HG02571 (cell line): ENCODE data around the gene RAB27B.

Experiments used
- ATAC-seq: cut with Tn5 transposase; IDR thresholded peaks from one replicate; pipeline ENCODE4 v1.9.1; 2021; ENCODE audit warnings: mild to moderate bottlenecking, moderate library complexity; ENCODE audit not compliant: unreplicated experiment

Gene RAB27B

GRCh38 chr18:54859667-54860421, 31.6 kb downstream of the RAB27B start:
- ATAC-seq: no peak

DNA sequence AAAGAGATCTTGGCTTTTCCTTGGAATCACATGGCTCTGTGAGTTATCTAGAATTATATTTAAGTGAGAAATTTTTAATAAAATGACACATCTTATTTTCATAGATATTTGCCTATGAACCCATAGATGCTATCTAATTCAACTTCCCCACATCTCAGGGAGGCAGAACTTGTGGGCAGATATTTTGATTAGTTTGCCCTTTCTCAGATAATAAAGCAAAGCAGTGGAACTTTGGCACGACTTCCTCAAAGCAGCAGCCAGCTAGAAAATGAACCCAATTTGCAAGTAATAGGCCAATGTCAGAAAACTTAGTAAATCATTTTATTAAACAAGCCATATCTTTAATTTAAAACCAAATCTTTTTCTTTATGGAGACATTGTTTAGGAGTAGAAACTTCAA, 32.7 kb downstream of the RAB27B start:
- no peak for ATAC-seq

DNA sequence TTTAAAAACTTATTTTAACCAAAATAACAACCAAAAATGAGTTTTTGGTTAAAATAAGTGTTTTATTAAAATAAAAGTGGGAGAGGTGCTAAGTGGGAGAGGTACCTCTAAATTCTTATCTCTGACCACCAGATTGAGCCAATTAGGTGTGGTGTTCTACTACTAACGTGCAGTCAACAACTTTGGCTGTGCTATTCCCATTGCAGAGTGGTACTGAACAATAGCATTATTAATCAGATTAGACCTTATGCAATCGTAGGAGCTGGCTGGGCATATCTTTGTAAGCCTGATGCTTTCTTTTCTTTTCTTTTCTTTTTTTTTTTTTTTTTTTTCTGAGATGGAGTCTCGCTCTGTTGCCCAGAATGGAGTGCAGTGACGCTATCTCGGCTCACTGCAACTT, 38.9 kb downstream of the RAB27B start:
- no peak for ATAC-seq

GRCh38 chr18:54871231-54871630, 43.0 kb downstream of the RAB27B start:
- ATAC-seq: no peak

- no peak for ATAC-seq
Measured at GRCh38 chr18:54872681-54873080, 44.4 kb downstream of the RAB27B start.

GRCh38 chr18:54873884-54874255, 45.6 kb downstream of the RAB27B start:
- ATAC-seq: no peak

- no peak for ATAC-seq
Measured at GRCh38 chr18:54875063-54875462, 46.8 kb downstream of the RAB27B start.

- ATAC-seq: no peak
Measured at GRCh38 chr18:54877076-54877475, 48.8 kb downstream of the RAB27B start.

DNA sequence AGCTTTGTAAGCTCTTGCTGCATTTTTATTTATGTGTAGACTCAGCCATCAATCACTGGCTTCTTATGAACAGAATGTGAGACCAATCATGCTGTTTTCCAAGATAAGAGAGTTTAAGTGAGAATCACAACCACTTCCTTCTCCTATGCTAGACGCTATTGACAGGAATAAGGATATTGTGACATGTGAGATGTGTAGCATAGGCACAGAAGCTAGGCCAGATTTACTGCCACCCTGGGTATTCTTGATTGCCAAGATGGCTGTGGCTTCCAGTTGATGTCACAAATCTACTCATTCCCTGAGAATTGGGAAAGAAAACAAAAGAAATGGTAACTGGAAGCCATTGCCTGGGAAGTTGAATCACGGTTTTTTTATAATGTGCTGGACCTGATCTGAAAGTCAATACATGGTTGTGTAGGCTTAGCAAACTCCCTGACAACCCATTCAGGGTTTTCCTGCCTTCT, 49.9 kb downstream of the RAB27B start:
- no peak for ATAC-seq

GRCh38 chr18:54878659-54879358, 50.5 kb downstream of the RAB27B start:
- no peak for ATAC-seq

DNA sequence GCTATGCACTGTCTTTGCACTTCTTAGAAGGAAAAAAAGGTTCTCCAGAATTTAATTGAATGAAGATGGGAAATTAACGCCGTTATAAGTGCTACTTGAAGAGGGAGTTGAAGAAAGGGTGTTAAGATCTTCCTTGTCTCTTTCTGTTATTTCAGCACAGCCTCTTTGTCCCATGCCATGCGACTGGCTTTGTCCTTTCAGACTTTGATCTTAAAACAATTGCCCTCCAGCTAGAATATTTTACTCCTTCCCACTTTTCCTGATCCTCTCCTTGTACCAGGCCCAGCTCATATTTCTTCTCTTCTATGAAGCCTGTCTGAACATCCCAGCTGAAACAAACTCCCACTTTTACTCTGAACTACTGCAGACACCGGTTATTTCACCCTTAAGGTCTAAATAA, 51.4 kb downstream of the RAB27B start:
- ATAC-seq: no peak

DNA sequence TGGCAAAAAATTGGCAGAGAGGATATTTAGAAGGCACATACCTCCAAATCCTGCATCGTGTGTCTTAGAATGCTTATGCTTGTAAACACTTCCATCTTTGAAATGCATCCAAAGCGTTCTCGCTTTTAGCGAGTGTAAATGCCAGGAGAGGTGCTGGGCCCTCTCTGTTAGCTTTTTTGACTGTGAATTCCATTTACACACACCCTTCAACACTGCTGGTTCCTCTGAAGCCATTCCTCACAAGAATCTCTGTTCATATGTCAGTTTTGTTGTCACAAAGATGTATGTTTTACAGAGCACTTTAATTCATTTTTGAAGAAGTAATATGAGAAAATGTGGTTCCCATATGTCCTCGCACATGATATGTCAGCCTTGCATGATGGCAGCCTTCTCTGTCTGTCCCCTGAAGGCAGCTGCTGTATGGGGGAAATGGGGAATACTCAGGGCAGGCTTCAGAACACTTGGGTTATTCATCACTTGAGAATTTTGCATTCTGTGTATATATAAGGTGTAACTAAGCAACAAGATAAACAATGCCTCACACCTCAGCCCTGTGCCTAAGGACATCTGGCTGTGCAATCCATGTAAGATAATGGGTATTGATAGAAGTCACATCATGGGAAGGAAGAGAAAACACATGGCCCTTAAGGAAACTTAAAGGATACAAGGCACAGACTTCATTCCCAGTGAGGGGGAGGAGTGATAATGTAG, 52.3 kb downstream of the RAB27B start:
- no peak for ATAC-seq

DNA sequence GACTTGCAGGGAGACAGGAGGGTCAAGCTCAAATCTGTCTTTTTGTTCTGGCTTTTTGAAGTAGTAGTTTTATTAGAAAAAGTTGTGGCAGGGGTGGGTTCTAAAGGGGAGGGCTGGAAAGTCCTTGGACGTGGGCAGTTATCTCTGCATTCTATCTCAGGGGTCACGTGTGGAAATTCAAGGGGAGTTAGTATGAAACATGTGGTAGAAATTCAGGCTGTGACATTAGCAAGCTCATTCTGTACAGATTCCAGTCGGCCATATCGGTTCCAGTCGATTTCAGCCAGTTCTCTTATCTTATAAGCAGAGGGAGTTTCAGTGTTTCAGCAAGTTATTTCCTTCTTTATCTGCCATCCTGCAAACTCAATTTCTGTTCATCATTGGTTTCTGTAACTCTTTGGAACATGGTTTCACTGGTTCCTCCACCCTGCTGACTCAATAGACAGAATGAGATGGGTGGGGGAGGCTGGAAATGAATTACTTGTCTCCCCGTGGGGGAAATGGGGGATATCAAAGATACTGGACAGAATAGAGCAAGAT, 53.0 kb downstream of the RAB27B start:
- ATAC-seq: no peak

DNA sequence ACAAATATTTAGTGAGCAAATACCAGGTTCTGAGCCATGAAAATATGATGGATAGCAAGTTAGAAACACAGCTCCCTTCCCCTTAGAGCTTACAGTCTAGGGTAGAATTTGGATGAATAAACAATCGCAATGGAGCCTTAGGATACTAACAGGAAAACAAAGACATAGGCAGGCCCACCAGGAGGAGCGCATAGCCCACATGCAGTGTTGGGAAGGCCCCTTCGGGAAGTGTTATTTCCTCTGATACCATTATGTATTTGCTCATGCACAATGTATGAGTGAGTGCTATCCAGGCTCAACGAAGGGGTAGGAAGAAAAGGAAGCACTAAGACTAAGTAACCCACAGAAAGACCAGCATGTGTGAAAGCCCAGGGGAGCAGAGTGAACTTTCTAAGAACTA, 54.0 kb downstream of the RAB27B start:
- no peak for ATAC-seq

DNA sequence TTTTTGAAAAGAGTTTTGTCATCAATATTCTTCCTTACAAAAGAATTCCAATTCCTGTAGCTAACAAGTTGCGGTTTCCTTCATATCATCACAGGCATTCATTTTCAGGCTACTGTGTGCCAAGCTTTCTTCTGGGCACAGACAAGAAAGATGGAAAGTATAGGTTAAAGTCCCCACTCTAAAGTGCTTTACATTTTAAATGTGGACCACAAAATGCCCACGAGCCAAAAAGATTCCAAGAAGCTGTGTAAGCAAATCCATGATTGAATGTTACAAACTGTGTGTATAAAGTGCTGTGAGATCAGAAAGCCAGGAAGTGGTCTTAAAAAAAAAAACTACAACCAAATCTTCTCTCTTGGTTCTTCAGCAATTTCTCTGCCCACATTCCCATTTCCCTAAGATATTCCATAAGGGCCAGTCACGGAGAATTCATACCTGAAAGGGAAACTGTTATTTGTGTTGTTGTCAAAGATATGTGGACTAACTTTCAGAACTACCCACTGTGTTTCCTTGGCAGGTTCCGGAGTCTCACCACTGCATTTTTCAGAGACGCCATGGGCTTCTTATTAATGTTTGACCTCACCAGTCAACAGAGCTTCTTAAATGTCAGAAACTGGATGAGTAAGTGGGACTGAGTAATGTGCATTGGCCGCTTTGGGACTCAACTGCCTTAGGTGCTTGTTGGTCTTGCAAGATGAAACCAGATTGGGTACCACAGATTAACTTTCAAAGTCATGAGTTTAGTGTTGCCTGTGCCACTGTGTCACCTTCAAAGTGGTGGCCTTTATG, 55.7 kb downstream of the RAB27B start:
- ATAC-seq: no peak

DNA sequence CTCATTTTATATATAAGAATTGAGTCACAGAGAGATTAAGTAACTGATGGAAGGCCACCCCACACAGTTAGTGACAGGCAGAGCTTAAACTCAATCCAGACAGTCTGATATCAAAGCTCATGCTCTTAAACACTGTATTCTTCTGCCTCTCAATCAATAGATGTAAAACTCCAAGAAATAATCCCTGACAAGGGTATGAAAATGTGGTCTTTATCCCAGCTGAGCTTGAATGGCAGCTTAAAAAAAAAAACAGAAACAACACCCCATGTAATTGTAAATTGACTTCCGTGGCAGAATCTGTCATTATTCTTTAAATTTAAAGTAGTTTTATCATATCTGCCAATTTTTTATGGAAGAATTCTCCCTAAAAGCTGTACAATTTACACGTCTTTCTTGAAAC, 60.1 kb downstream of the RAB27B start:
- no peak for ATAC-seq

DNA sequence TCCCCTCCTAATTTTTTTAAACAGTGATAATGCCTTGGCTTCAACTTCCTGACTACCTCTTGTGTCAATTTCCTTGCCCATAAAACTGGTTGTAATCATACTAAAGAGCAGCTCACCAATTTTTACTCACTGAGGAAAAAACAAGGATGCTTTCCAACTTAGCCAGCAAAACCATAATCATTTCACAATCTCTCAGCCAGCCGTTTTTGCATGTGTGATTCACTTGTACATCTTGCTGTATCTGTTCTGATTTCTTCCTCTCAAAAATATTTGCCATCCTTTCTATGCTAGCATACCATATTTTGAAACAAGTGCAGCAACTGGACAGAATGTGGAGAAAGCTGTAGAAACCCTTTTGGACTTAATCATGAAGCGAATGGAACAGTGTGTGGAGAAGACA, 60.7 kb downstream of the RAB27B start:
- no peak for ATAC-seq

GRCh38 chr18:54899500-54899899, 71.2 kb downstream of the RAB27B start:
- ATAC-seq: no peak

- ATAC-seq: no peak
Measured at GRCh38 chr18:54900290-54900689, 72.0 kb downstream of the RAB27B start.

DNA sequence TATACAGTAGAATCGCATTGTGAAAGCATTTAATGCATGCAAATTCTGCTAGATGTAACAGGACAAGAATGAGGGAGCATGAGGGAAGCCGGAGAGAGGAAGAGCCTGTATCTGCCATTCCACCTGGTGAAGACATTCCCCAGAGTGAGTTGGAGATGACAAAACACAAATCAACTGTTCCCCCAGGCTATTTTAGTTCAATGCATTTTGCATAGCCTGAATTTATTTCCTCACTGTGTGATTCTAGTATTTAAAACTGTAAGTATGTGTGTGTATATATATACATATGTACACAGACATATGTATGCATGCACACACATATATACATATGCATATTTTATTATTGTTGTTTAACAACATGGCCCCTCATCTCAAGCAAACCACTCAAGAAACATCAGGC, 76.3 kb downstream of the RAB27B start:
- ATAC-seq: no peak

DNA sequence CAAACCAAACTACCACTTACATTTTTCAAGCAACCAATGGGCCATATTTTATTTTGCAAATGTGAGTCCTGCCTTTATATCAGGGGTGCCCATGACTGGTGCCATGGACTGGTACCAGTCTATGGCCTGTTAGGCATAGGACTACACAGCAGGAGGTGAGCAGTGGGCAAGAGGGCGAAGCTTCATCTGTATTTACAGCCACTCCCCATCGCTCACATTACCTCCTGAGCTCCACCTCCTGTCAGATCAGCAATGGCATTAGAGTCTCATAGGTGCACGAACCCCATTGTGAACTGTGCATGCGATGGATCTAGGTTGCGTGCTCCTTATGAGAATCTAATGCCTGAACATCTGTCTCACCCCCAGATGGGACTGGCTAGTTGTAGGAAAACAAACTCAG, 77.4 kb downstream of the RAB27B start:
- ATAC-seq: no peak
